A549 (cell line): ENCODE results near the gene PLD2. TPM values are rescaled to one million over a fixed set of nuclear protein-coding genes. Genes with fewer than 3 reads are reported as not detected.

Experiments used
- ATAC-seq, 2 experiments: fragments of 200-7000 bp in 1 of 2; fragments of >200 bp in 1 of 2; cut with Nextera tagmentation in 1 of 2; cut with Tn5 transposase in 1 of 2; 3 replicates each; pipeline versions ENCODE4 v1.8.0 to v1.9.1; 2018 to 2020; ENCODE audit warnings: mild to moderate bottlenecking in 1 of 2, moderate library complexity in 1 of 2
- CTCF ChIA-PET: fragments of 300-600 bp; sonication (Branson Sonifier 250); formaldehyde crosslinking; extraction: SDS; loops from one replicate; lab custom pipeline; 2021; ENCODE audit warnings: antibody characterized with exemption, inconsistent platforms; lab: Yijun Ruan, JAX
- POLR2A ChIA-PET: fragments of 350-600 bp; formaldehyde crosslinking; extraction: SDS; loops from one replicate; lab custom pipeline; 2021; ENCODE audit warnings: antibody characterized with exemption, inconsistent platforms; lab: Yijun Ruan, JAX
- DNase-seq, 2 experiments: peaks; one replicate each; pipeline versions ENCODE4 v3.0.0 to v3.0.0-alpha.2; 2011 to 2016; ENCODE audit warnings: low read depth in 1 of 2, low spot score in 1 of 2
- FAIRE-seq: peaks from 2 replicates; lab custom pipeline; 2011; peaks lifted over from hg19 to GRCh38; lab: Jason Lieb, UNC
- H3K27ac ChIP-seq, 2 experiments: fragments of >200 bp; sonication (Bioruptor Twin); formaldehyde crosslinking; 3 replicates each; pipeline ENCODE4 v1.5.1; 2016 to 2017
- H3K4me1 ChIP-seq: fragments of >200 bp; sonication (Bioruptor Twin); formaldehyde crosslinking; 3 replicates; pipeline ENCODE4 v1.6.1; 2016
- H3K4me2 ChIP-seq: fragments of >200 bp; sonication (Bioruptor Twin); formaldehyde crosslinking; 3 replicates; pipeline ENCODE4 v1.6.1; 2016
- H3K4me3 ChIP-seq: fragments of >200 bp; sonication (Bioruptor Twin); formaldehyde crosslinking; 3 replicates; pipeline ENCODE4 v1.5.1; 2016
- H3K9me3 ChIP-seq: fragments of >200 bp; sonication (Bioruptor Twin); formaldehyde crosslinking; 3 replicates; pipeline ENCODE4 v1.6.1; 2016
- BHLHE40 ChIP-seq: IDR thresholded peaks from 2 replicates; pipeline ENCODE4 v1.6.1; 2012; ENCODE audit warnings: low read depth, low read length, inconsistent platforms
- CHD2 ChIP-seq: fragments of 150-350 bp; IDR thresholded peaks from 2 replicates; pipeline ENCODE4 v1.6.1; 2014; ENCODE audit warnings: low read length; ENCODE audit not compliant: partially characterized antibody
- ESRRA ChIP-seq: fragments of 150-350 bp; IDR thresholded peaks from 2 replicates; pipeline ENCODE4 v1.6.1; 2014; ENCODE audit warnings: mild to moderate bottlenecking, low read length, borderline replicate concordance
- FOSL2 ChIP-seq, 2 experiments: fragments of 450-650 bp in 1 of 2; fragments of >200 bp in 1 of 2; sonication (Bioruptor Twin) in 1 of 2; formaldehyde crosslinking; IDR thresholded peaks; 2 replicates each; pipeline versions ENCODE4 v1.5.0 to v1.6.1; 2016 to 2020; ENCODE audit warnings: mild to moderate bottlenecking in 1 of 2, moderate library complexity in 1 of 2
- HEYL ChIP-seq: fragments of 250-450 bp; sonication (Bioruptor Pico); IDR thresholded peaks from 2 replicates; pipeline ENCODE4 v1.8.0; 2021; ENCODE audit warnings: mild to moderate bottlenecking, moderate library complexity
- HOXA7 ChIP-seq: fragments of 250-450 bp; sonication (Bioruptor Pico); IDR thresholded peaks from 2 replicates; pipeline ENCODE4 v1.5.0; 2020; ENCODE audit warnings: mild to moderate bottlenecking, moderate library complexity
- HOXB13 ChIP-seq: fragments of 250-450 bp; sonication (Bioruptor Pico); IDR thresholded peaks from 2 replicates; pipeline ENCODE4 v1.5.0; 2020; ENCODE audit warnings: low read depth, mild to moderate bottlenecking, moderate library complexity
- HOXB5 ChIP-seq: fragments of 250-450 bp; sonication (Bioruptor Pico); IDR thresholded peaks from 2 replicates; pipeline ENCODE4 v1.5.0; 2020; ENCODE audit warnings: mild to moderate bottlenecking, moderate library complexity
- JUN ChIP-seq, 2 experiments: fragments of >200 bp; sonication (Bioruptor Twin); formaldehyde crosslinking; IDR thresholded peaks; 2 replicates in 1 of 2; 3 replicates in 1 of 2; pipeline ENCODE4 v1.6.1; 2016 to 2017
- MAZ ChIP-seq: fragments of 150-350 bp; IDR thresholded peaks from 2 replicates; pipeline ENCODE4 v1.6.1; 2014; ENCODE audit warnings: antibody characterized with exemption, low read depth, low read length, borderline replicate concordance
- MYC ChIP-seq: IDR thresholded peaks from 2 replicates; pipeline ENCODE4 v1.6.1; 2012; ENCODE audit warnings: mild to moderate bottlenecking, inconsistent platforms, low read length, improper control_type of control experiment, borderline replicate concordance
- NFE2L2 ChIP-seq: fragments of 150-350 bp; conservative IDR thresholded peaks from 2 replicates; pipeline ENCODE4 v1.6.1; 2014; ENCODE audit warnings: low read length
- NR3C1 ChIP-seq: fragments of >200 bp; sonication (Bioruptor Twin); formaldehyde crosslinking; IDR thresholded peaks from 3 replicates; pipeline ENCODE4 v1.6.1; 2017
- POLR2A ChIP-seq: IDR thresholded peaks from 2 replicates; pipeline ENCODE4 v1.6.1; 2012; ENCODE audit warnings: mild to moderate bottlenecking, low read length
- POLR2AphosphoS2 ChIP-seq: conservative IDR thresholded peaks from 2 replicates; pipeline ENCODE4 v1.6.1; 2012; ENCODE audit warnings: low read length, improper control_type of control experiment, inconsistent platforms
- RARB ChIP-seq: fragments of 250-450 bp; sonication (Bioruptor Pico); IDR thresholded peaks from 2 replicates; pipeline ENCODE4 v1.8.0; 2021; ENCODE audit warnings: mild to moderate bottlenecking, moderate library complexity
- RNF2 ChIP-seq: fragments of 200-600 bp; sonication (generic); IDR thresholded peaks from 2 replicates; pipeline ENCODE4 v1.6.1; 2016; ENCODE audit warnings: low read depth, mild to moderate bottlenecking, antibody characterized with exemption, moderate library complexity, borderline replicate concordance
- ZC3H11A ChIP-seq: fragments of 450-650 bp; IDR thresholded peaks from 2 replicates; pipeline ENCODE4 v1.6.1; 2014; ENCODE audit warnings: antibody characterized with exemption, mild to moderate bottlenecking
- ZFP36 ChIP-seq: fragments of 450-650 bp; IDR thresholded peaks from 2 replicates; pipeline ENCODE4 v1.6.1; 2014; ENCODE audit warnings: borderline replicate concordance; ENCODE audit not compliant: partially characterized antibody
- ZNF302 ChIP-seq: fragments of 250-450 bp; sonication (Bioruptor Pico); IDR thresholded peaks from 2 replicates; pipeline ENCODE4 v1.9.0; 2021; ENCODE audit warnings: inconsistent platforms, mild to moderate bottlenecking, moderate library complexity
- WGBS: methylation state at CpG from one replicate; pipeline ENCODE4 v1.1.6; 2017; ENCODE audit errors: missing lambda C conversion rate; 5-methylcytosine and 5-hydroxymethylcytosine counted together
- polyA plus RNA-seq, 4 experiments: library from polyadenylated mRNA; depleted of rRNA in 3 of 4; stranded (reverse); fragments of >200 nt; fragmentation: RNase III in 1 of 4; extraction: RNeasy Plus Mini Kit Qiagen cat#74134 plus additional on column Dnase treatment in 1 of 4; gene quantifications; 2 replicates in 3 of 4; 3 replicates in 1 of 4; pipeline ENCODE4 v1.2.3, GENCODE V29; 2011 to 2017
- TF ChIP-seq, protein P1 (sequence below): IDR thresholded peaks from 2 replicates; pipeline ENCODE4 v1.6.1; 2012
- TF ChIP-seq, protein P2 (sequence below): fragments of 250-450 bp; sonication (Bioruptor Pico); IDR thresholded peaks from 2 replicates; pipeline ENCODE4 v1.5.0; 2020; ENCODE audit warnings: low read depth, mild to moderate bottlenecking, moderate library complexity
- TF ChIP-seq, protein P3 (sequence below): IDR thresholded peaks from 2 replicates; pipeline ENCODE4 v1.6.1; 2012; ENCODE audit warnings: low read depth, borderline replicate concordance
- TF ChIP-seq, protein P4 (sequence below): fragments of >200 bp; sonication (Bioruptor Twin); formaldehyde crosslinking; IDR thresholded peaks from 3 replicates; pipeline ENCODE4 v1.5.1; 2016

PLD2 gene
- polyA plus RNA-seq, 2 of the 4 experiments (the other 2 are of a cell fraction) = 17.0 to 23.0 TPM

DNA sequence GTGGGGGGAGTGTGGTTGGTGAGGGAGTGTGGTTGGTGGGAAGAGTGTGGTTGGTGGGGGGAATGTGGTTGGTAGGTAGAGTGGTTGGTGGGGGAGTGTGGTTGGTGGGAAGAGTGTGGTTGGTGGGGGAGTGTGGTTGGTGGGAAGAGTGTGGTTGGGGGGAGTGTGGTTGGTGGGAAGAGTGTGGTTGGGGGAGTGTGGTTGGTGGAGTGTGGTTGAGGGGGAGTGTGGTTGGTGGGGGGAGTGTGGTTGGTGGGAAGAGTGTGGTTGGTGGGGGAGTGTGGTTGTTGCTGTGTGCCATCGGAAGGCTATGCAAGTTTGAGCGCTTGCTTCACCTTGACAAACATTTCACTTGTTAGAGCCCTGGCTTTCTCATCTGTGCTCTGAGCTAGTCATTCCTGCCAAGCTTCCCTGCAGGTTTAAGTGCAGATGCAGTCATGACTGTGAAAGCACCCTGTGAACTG, 46.3 kb downstream of the PLD2 start:
- no peak for TF ChIP-seq MYC
- TF ChIP-seq, all 56 proteins: peak for 0
- FAIRE-seq = no peak
- H3K4me2 ChIP-seq = no peak overlapping the region
- peak overlapping the region in 1 of 2 experiments; percentile 83; a peak in 1 of 6 replicates for H3K27ac ChIP-seq
- no peak for DNase-seq
- POLR2A ChIA-PET = no interaction called here
- WGBS = 78% methylated on average over 2 of the region's 2 CpGs
- CTCF ChIA-PET = interaction anchor here (1.4 kb wide), 1 partner anchor 28 kb away, joined by 3 read pairs; no protein-coding TSS in a partner anchor
- no peak overlapping the region for H3K4me3 ChIP-seq
- no peaks in the 10 kb centered on the region for H3K9me3 ChIP-seq
- peaks cover 65% of the 10 kb centered on the region for H3K4me1 ChIP-seq
- ATAC-seq = no peak

DNA sequence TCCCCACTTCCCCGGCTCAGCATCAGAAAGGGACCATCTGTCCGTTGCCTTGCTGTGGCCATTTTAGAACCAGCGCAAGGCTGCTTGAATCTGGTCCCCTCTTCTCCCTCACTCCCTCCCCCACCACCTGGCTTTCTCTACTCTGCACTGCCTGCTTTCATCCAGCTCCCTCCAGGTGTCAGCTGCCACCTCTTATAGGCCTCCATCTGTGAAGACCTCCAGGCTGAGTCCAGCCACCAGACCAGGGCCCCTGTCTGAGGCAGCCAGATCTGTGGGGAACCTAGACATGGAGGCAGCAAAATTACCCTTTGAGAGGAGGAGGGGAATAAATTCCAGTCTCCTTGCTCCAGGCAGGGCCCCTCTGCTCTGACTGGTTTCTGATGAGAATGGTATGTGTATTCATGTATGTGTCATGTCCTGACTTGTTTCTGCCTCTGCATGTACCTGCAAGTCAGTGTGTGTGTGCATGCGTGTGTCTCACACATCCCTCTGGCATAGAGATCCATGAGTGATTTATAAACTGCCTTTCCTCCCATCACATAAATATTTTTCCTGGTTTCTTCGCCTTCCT, 47.2 kb downstream of the PLD2 start:
- ChIA-PET CTCF (interaction anchor here (0.8 to 2.3 kb wide), 3 partner anchors 20 to 42 kb away, joined by 3 to 9 read pairs (median 3); partner anchors contain the start of gene MINK1), POLR2A (no interaction called here)
- 93% methylated on average over 5 of the region's 5 CpGs for WGBS
- FAIRE-seq = no peak
- Histone ChIP-seq H3K4me3 (no peak overlapping the region), H3K4me2 (no peak overlapping the region), H3K4me1 (peaks cover 65% of the 10 kb centered on the region), H3K27ac (peak overlapping the region in 1 of 2 experiments; percentile 56; a peak in 3 of 6 replicates), H3K9me3 (no peaks in the 10 kb centered on the region)
- no peak for ATAC-seq
- DNase-seq = peak in 1 of 2 experiments; percentile 31
- TF ChIP-seq MAZ = no peak
- no peak for TF ChIP-seq ZNF302
- TF ChIP-seq POLR2AphosphoS2 = no peak
- TF ChIP-seq JUN (IDR thresholded peaks at IDR 0.05) = no peak
- no peak for TF ChIP-seq HEYL (CRISPR knock-in tag)
- TF ChIP-seq MYC = no peak
- TF ChIP-seq HOXB13 (CRISPR knock-in tag) = no peak
- TF ChIP-seq FOSL2 (IDR thresholded peaks at IDR 0.05) = no peak
- no peak for TF ChIP-seq FOSL2 (CRISPR knock-in tag; IDR thresholded peaks at IDR 0.05)
- TF ChIP-seq POLR2A = no peak
- no peak for TF ChIP-seq HOXB5 (CRISPR knock-in tag)
- TF ChIP-seq BHLHE40 = no peak
- TF ChIP-seq HOXA7 (CRISPR knock-in tag) = no peak
- TF ChIP-seq, protein P1, sequence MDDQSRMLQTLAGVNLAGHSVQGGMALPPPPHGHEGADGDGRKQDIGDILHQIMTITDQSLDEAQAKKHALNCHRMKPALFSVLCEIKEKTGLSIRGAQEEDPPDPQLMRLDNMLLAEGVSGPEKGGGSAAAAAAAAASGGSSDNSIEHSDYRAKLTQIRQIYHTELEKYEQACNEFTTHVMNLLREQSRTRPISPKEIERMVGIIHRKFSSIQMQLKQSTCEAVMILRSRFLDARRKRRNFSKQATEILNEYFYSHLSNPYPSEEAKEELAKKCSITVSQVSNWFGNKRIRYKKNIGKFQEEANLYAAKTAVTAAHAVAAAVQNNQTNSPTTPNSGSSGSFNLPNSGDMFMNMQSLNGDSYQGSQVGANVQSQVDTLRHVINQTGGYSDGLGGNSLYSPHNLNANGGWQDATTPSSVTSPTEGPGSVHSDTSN = no peak
- TF ChIP-seq ESRRA = no peak
- TF ChIP-seq RNF2 = no peak
- TF ChIP-seq NR3C1 = no peak
- TF ChIP-seq, protein P2, sequence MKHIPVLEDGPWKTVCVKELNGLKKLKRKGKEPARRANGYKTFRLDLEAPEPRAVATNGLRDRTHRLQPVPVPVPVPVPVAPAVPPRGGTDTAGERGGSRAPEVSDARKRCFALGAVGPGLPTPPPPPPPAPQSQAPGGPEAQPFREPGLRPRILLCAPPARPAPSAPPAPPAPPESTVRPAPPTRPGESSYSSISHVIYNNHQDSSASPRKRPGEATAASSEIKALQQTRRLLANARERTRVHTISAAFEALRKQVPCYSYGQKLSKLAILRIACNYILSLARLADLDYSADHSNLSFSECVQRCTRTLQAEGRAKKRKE (CRISPR knock-in tag) = no peak
- no peak for TF ChIP-seq RARB (CRISPR knock-in tag)
- TF ChIP-seq, protein P3, sequence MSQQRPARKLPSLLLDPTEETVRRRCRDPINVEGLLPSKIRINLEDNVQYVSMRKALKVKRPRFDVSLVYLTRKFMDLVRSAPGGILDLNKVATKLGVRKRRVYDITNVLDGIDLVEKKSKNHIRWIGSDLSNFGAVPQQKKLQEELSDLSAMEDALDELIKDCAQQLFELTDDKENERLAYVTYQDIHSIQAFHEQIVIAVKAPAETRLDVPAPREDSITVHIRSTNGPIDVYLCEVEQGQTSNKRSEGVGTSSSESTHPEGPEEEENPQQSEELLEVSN = no peak

DNA sequence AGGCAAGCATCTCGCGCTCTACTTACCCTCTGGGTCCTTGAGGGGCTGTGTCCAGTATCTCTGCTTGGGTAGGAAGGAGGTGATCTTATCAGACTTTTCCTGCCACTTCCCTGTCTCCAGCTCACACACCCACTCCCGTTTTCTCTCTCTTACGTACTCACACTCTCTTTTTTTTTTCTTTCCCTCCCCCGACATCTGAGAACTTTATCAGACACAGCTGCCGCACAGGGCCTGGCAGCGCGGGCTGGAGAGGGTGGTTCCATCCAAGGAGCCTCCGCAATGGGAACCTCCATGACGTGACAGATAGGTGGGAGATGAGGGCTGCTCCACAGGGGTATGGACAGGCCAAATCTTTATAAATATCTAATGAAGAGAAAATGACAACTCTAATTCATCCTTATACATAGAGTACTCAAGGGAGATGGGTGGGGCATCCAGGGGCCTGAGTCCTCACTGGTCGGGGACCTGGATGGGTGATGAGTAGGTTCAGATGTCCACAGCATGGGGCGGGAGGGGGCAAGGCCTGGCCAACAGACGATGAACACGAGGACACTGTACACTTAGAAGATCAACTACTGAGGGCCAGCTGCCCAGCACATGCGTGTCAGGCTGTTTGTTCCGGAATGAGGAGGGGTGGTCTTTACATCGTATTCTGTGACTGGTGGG, 49.5 kb downstream of the PLD2 start:
- TF ChIP-seq POLR2AphosphoS2 = no peak
- TF ChIP-seq, protein P4, sequence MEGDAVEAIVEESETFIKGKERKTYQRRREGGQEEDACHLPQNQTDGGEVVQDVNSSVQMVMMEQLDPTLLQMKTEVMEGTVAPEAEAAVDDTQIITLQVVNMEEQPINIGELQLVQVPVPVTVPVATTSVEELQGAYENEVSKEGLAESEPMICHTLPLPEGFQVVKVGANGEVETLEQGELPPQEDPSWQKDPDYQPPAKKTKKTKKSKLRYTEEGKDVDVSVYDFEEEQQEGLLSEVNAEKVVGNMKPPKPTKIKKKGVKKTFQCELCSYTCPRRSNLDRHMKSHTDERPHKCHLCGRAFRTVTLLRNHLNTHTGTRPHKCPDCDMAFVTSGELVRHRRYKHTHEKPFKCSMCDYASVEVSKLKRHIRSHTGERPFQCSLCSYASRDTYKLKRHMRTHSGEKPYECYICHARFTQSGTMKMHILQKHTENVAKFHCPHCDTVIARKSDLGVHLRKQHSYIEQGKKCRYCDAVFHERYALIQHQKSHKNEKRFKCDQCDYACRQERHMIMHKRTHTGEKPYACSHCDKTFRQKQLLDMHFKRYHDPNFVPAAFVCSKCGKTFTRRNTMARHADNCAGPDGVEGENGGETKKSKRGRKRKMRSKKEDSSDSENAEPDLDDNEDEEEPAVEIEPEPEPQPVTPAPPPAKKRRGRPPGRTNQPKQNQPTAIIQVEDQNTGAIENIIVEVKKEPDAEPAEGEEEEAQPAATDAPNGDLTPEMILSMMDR = no peak
- no peak for TF ChIP-seq ZC3H11A
- TF ChIP-seq NFE2L2 = no peak
- TF ChIP-seq CHD2 = no peak
- no peak for TF ChIP-seq ZFP36
- ATAC-seq (no peak), DNase-seq (no peak), FAIRE-seq (no peak)
- ChIA-PET CTCF (interaction anchor here (0.9 to 1.4 kb wide), 3 partner anchors 17 to 66 kb away, joined by 3 to 4 read pairs (median 3); no protein-coding TSS in a partner anchor), POLR2A (no interaction called here)
- H3K27ac ChIP-seq = no peak overlapping the region
- H3K4me1 ChIP-seq = peaks cover 44% of the 10 kb centered on the region
- no peak overlapping the region for H3K4me3 ChIP-seq
- 95% methylated on average over 17 of the region's 17 CpGs for WGBS
- H3K4me2 ChIP-seq = no peak overlapping the region
- H3K9me3 ChIP-seq = no peaks in the 10 kb centered on the region
